Hepatocyte (in vitro differentiated cells): ENCODE data around the gene UBTD2. TPM values are rescaled to one million over a fixed set of nuclear protein-coding genes. Genes with fewer than 3 reads are reported as not detected.
"Not testable (repeated sequence)": the region's sequence is repeated elsewhere in the genome, so short reads cannot be mapped to it uniquely, and the experiment has no call there.

Source experiments
- DNase-seq: peaks from one replicate; pipeline ENCODE4 v3.0.0-alpha.2; 2016; ENCODE audit warnings: low spot score
- H2AFZ ChIP-seq: fragments of 200-600 bp; sonication (generic); 2 replicates; pipeline ENCODE4 v1.6.0; 2016; ENCODE audit warnings: antibody characterized with exemption, mild to moderate bottlenecking
- H3K27ac ChIP-seq: fragments of 200-600 bp; sonication (generic); 2 replicates; pipeline ENCODE4 v1.5.1; 2016; ENCODE audit warnings: mild to moderate bottlenecking
- H3K27me3 ChIP-seq: fragments of 200-600 bp; sonication (generic); 2 replicates; pipeline ENCODE4 v1.6.1; 2016
- H3K36me3 ChIP-seq: fragments of 200-600 bp; sonication (generic); replicated peaks from 2 replicates; pipeline ENCODE4 v1.5.1; 2016; ENCODE audit warnings: low read depth; ENCODE audit not compliant: insufficient read depth
- H3K4me1 ChIP-seq: fragments of 200-600 bp; sonication (generic); 2 replicates; pipeline ENCODE4 v1.5.1; 2016; ENCODE audit warnings: mild to moderate bottlenecking, moderate library complexity; ENCODE audit not compliant: insufficient read depth
- H3K4me2 ChIP-seq: fragments of 200-600 bp; sonication (generic); 2 replicates; pipeline ENCODE4 v1.6.0; 2016
- H3K4me3 ChIP-seq: fragments of 200-600 bp; sonication (generic); 2 replicates; pipeline ENCODE4 v1.5.1; 2016; ENCODE audit warnings: mild to moderate bottlenecking
- H3K79me2 ChIP-seq: fragments of 200-600 bp; sonication (generic); 2 replicates; pipeline ENCODE4 v1.6.0; 2017; ENCODE audit warnings: mild to moderate bottlenecking
- H3K9me2 ChIP-seq: fragments of 200-600 bp; sonication (generic); replicated peaks from 2 replicates; pipeline ENCODE4 v1.6.0; 2017; ENCODE audit warnings: mild to moderate bottlenecking; ENCODE audit not compliant: insufficient read depth
- H3K9me3 ChIP-seq: fragments of 200-600 bp; sonication (generic); 2 replicates; pipeline ENCODE4 v1.5.1; 2016; ENCODE audit warnings: low read depth, mild to moderate bottlenecking
- H4K20me1 ChIP-seq: fragments of 200-600 bp; sonication (generic); 2 replicates; pipeline ENCODE4 v1.6.0; 2016; ENCODE audit warnings: mild to moderate bottlenecking; ENCODE audit not compliant: insufficient read depth, poor library complexity, severe bottlenecking
- CTCF ChIP-seq: fragments of 200-600 bp; sonication (generic); IDR thresholded peaks from 2 replicates; pipeline ENCODE4 v1.5.1; 2016; ENCODE audit warnings: antibody characterized with exemption, mild to moderate bottlenecking; ENCODE audit not compliant: poor library complexity
- EZH2 ChIP-seq: fragments of 200-600 bp; sonication (generic); IDR thresholded peaks from 2 replicates; pipeline ENCODE4 v1.6.1; 2016; ENCODE audit warnings: antibody characterized with exemption, mild to moderate bottlenecking, borderline replicate concordance
- EZH2phosphoT487 ChIP-seq: fragments of 200-600 bp; sonication (generic); IDR thresholded peaks from one replicate; pipeline ENCODE4 v1.6.1; 2018; ENCODE audit warnings: antibody characterized with exemption, mild to moderate bottlenecking, low read depth, moderate library complexity; ENCODE audit not compliant: unreplicated experiment, severe bottlenecking
- WGBS: methylation state at CpG from one replicate; pipeline ENCODE4 v1.1.6; 2016; ENCODE audit warnings: low lambda C conversion rate; ENCODE audit errors: missing lambda C conversion rate; 5-methylcytosine and 5-hydroxymethylcytosine counted together
- polyA plus RNA-seq: library from polyadenylated mRNA; unstranded; fragments of >200 nt; fragmentation: Nextera tagmentation; extraction: Ambion mirVana; gene quantifications from 2 replicates; pipeline ENCODE4 v1.2.1, GENCODE V29; 2016
- total RNA-seq: library from RNA; depleted of rRNA; stranded (reverse); fragments of >200 nt; gene quantifications from 2 replicates; pipeline ENCODE4 v1.2.3, GENCODE V29; 2014

UBTD2 gene
- total and polyA plus RNA-seq, 2 experiments from 2014 or later, result 27.4 to 51.7 TPM

GRCh38 chr5:172207511-172207910 is 76.1 kb downstream of the UBTD2 start:
- H3K9me2 ChIP-seq, result no peaks in the 10 kb centered on the region
- no peak overlapping the region for H3K27ac ChIP-seq
- no peak overlapping the region for H3K4me2 ChIP-seq
- no peaks in the 10 kb centered on the region for H3K9me3 ChIP-seq
- no peaks in the 10 kb centered on the region for H3K27me3 ChIP-seq
- no peaks in the 10 kb centered on the region for H3K79me2 ChIP-seq
- no peak overlapping the region for H3K4me3 ChIP-seq
- no peaks in the 10 kb centered on the region for H4K20me1 ChIP-seq
- no peaks in the 10 kb centered on the region for H3K36me3 ChIP-seq
- no peak for DNase-seq
- TF ChIP-seq EZH2 (no peak), EZH2phosphoT487 (no peak), CTCF (no peak)
- no peaks in the 10 kb centered on the region for H3K4me1 ChIP-seq
- 96% methylated on average over 3 of the region's 3 CpGs for WGBS
- no peak overlapping the region for H2AFZ ChIP-seq

GRCh38 chr5:172205984-172206383 is 77.6 kb downstream of the UBTD2 start:
- H3K4me1 ChIP-seq, H3K27ac ChIP-seq, H3K27me3 ChIP-seq, H3K79me2 ChIP-seq, H3K36me3 ChIP-seq, H3K4me2 ChIP-seq, H2AFZ ChIP-seq, H4K20me1 ChIP-seq, H3K9me3 ChIP-seq, H3K9me2 ChIP-seq, H3K4me3 ChIP-seq, DNase-seq: not testable (repeated sequence)
- WGBS, result 99% methylated on average over 11 of the region's 11 CpGs

GRCh38 chr5:172200476-172200875 is 83.1 kb downstream of the UBTD2 start:
- Histone ChIP-seq H4K20me1 (no peaks in the 10 kb centered on the region), H3K27ac (no peak overlapping the region), H3K27me3 (no peaks in the 10 kb centered on the region), H3K36me3 (no peaks in the 10 kb centered on the region), H3K9me2 (no peaks in the 10 kb centered on the region), H3K4me1 (no peaks in the 10 kb centered on the region), H3K4me3 (no peak overlapping the region), H2AFZ (no peak overlapping the region), H3K9me3 (no peaks in the 10 kb centered on the region), H3K79me2 (no peaks in the 10 kb centered on the region), H3K4me2 (no peak overlapping the region)
- TF ChIP-seq EZH2phosphoT487, result no peak
- TF ChIP-seq CTCF, result no peak
- TF ChIP-seq EZH2, result no peak
- 97% methylated on average over 6 of the region's 6 CpGs for WGBS
- DNase-seq, result no peak

- H3K4me3 ChIP-seq, result no peak overlapping the region
- H3K9me2 ChIP-seq, result no peaks in the 10 kb centered on the region
- no peaks in the 10 kb centered on the region for H3K9me3 ChIP-seq
- TF ChIP-seq EZH2phosphoT487, result no peak
- TF ChIP-seq EZH2, result no peak
- TF ChIP-seq CTCF, result no peak
- no peaks in the 10 kb centered on the region for H3K27me3 ChIP-seq
- no peak overlapping the region for H2AFZ ChIP-seq
- H3K79me2 ChIP-seq, result no peaks in the 10 kb centered on the region
- no peaks in the 10 kb centered on the region for H4K20me1 ChIP-seq
- no peaks in the 10 kb centered on the region for H3K4me1 ChIP-seq
- no peaks in the 10 kb centered on the region for H3K36me3 ChIP-seq
- 94% methylated on average over 10 of the region's 10 CpGs for WGBS
- no peak overlapping the region for H3K4me2 ChIP-seq
- no peak overlapping the region for H3K27ac ChIP-seq
- no peak for DNase-seq
Measured at GRCh38 chr5:172199446-172199845, 84.1 kb downstream of the UBTD2 start.

GRCh38 chr5:172197775-172198174 is 85.8 kb downstream of the UBTD2 start:
- not testable (repeated sequence) for H3K9me2 ChIP-seq, H2AFZ ChIP-seq, H3K27ac ChIP-seq, H3K4me2 ChIP-seq, DNase-seq, H3K79me2 ChIP-seq, H3K36me3 ChIP-seq, H3K27me3 ChIP-seq, H3K4me3 ChIP-seq, H3K4me1 ChIP-seq, H3K9me3 ChIP-seq, H4K20me1 ChIP-seq
- 87% methylated on average over 4 of the region's 4 CpGs for WGBS
